Activated CD8-positive, alpha-beta memory T cell treated with anti-CD3 and anti-CD28 coated beads for 1 hour (primary cell): Measurements from ENCODE around the gene ZNF429.
"Not testable (repeated sequence)": the region's sequence is repeated elsewhere in the genome, so short reads cannot be mapped to it uniquely, and the experiment has no call there.

ENCODE experiments used
- DNase-seq, 2 donors: peaks; one replicate each; pipeline ENCODE4 v3.0.0-alpha.2; 2020; ENCODE audit warnings: low read depth in 1 of 2; ENCODE audit errors: extremely low read depth in 1 of 2

Gene ZNF429

GRCh38 chr19:21512609-21513008 lies 7.2 kb downstream of the ZNF429 start:
- DNase-seq = not testable (repeated sequence)

GRCh38 chr19:21513651-21514050 lies 8.2 kb downstream of the ZNF429 start:
- DNase-seq = no peak

GRCh38 chr19:21519488-21519887 lies 14.1 kb downstream of the ZNF429 start:
- DNase-seq = no peak

GRCh38 chr19:21532904-21533303 lies 27.5 kb downstream of the ZNF429 start:
- no peak for DNase-seq

GRCh38 chr19:21536741-21537290 lies 31.4 kb downstream of the ZNF429 start:
- DNase-seq = not testable (repeated sequence)

GRCh38 chr19:21559444-21559843 lies 54.0 kb downstream of the ZNF429 start:
- DNase-seq = no peak

GRCh38 chr19:21564406-21564805 lies 59.0 kb downstream of the ZNF429 start:
- no peak for DNase-seq

- DNase-seq = no peak
Observed at GRCh38 chr19:21566073-21566472, 60.7 kb downstream of the ZNF429 start.

GRCh38 chr19:21567806-21568205 lies 62.4 kb downstream of the ZNF429 start:
- DNase-seq = not testable (repeated sequence)

GRCh38 chr19:21568816-21569493 lies 63.6 kb downstream of the ZNF429 start:
- DNase-seq = peak; percentile 39 to 72

GRCh38 chr19:21569494-21569865 lies 64.1 kb downstream of the ZNF429 start:
- DNase-seq = peak in 1 of 2 donors; percentile 36

- DNase-seq = no peak
Observed at GRCh38 chr19:21571316-21571715, 65.9 kb downstream of the ZNF429 start.

GRCh38 chr19:21574607-21575006 lies 69.2 kb downstream of the ZNF429 start:
- no peak for DNase-seq

- DNase-seq = no peak
Observed at GRCh38 chr19:21576481-21576880, 71.1 kb downstream of the ZNF429 start.

- no peak for DNase-seq
Observed at GRCh38 chr19:21580101-21580500, 74.7 kb downstream of the ZNF429 start.

- DNase-seq = no peak
Observed at GRCh38 chr19:21580818-21581217, 75.4 kb downstream of the ZNF429 start.

- no peak for DNase-seq
Observed at GRCh38 chr19:21581646-21582240, 76.3 kb downstream of the ZNF429 start.

GRCh38 chr19:21584537-21584936 lies 79.1 kb downstream of the ZNF429 start:
- DNase-seq = no peak

- DNase-seq = no peak
Observed at GRCh38 chr19:21585281-21585890, 80.0 kb downstream of the ZNF429 start.

- no peak for DNase-seq
Observed at GRCh38 chr19:21586311-21587116, 81.1 kb downstream of the ZNF429 start.

GRCh38 chr19:21587117-21587461 lies 81.7 kb downstream of the ZNF429 start:
- no peak for DNase-seq
